WI38 (cell line): Measurements from ENCODE around the gene ATP1B3.
A peak's percentile ranks its signal among the peaks of the same experiment; 100 is the strongest.

Source experiments
- H3K4me3 ChIP-seq: 2 replicates; pipeline ENCODE4 v1.5.1; 2011; ENCODE audit warnings: low read depth, mild to moderate bottlenecking, control low read depth, low read length
- TF ChIP-seq, protein P1 (sequence below): IDR thresholded peaks from 2 replicates; pipeline ENCODE4 v1.5.1; 2012; ENCODE audit warnings: low read depth, mild to moderate bottlenecking, control low read depth, low read length

The ATP1B3 gene

DNA sequence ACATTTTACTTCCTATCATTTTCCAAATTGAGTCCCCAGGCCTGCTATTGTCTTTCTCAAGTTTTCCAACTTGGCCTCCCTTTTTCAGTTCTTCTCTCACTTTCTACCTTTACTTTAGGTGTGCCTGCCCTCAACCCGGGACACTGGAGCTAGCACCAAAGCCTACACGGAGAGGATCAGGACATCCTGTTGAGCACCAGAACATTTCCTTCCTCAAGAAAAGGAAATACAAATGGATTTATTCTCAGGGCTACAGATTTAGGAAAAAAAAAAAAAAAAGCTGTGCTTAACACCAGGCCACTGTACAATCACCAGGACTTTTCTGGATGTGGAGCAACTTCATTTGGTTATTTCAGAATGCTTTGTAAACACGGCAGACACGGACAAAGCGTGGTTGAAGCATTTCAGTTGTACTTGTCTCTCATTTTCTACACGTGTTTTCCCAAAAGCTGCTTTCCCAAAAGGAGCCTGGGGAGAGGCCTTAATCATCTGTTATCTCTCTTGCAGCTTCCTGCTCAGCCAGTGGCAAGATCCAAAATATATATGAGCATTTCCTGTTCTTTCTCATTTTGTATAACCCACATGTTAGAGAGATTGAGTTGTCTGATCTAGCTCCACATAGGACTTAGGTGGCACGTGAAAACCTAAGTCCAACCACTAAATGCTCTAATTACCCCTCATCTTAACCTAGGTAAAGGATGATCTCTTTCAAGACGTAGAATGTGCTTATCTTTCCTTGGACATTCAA is 15.5 kb upstream of the ATP1B3 start:
- TF ChIP-seq, protein P1, sequence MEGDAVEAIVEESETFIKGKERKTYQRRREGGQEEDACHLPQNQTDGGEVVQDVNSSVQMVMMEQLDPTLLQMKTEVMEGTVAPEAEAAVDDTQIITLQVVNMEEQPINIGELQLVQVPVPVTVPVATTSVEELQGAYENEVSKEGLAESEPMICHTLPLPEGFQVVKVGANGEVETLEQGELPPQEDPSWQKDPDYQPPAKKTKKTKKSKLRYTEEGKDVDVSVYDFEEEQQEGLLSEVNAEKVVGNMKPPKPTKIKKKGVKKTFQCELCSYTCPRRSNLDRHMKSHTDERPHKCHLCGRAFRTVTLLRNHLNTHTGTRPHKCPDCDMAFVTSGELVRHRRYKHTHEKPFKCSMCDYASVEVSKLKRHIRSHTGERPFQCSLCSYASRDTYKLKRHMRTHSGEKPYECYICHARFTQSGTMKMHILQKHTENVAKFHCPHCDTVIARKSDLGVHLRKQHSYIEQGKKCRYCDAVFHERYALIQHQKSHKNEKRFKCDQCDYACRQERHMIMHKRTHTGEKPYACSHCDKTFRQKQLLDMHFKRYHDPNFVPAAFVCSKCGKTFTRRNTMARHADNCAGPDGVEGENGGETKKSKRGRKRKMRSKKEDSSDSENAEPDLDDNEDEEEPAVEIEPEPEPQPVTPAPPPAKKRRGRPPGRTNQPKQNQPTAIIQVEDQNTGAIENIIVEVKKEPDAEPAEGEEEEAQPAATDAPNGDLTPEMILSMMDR, result no peak
- H3K4me3 ChIP-seq, result no peak overlapping the region

DNA sequence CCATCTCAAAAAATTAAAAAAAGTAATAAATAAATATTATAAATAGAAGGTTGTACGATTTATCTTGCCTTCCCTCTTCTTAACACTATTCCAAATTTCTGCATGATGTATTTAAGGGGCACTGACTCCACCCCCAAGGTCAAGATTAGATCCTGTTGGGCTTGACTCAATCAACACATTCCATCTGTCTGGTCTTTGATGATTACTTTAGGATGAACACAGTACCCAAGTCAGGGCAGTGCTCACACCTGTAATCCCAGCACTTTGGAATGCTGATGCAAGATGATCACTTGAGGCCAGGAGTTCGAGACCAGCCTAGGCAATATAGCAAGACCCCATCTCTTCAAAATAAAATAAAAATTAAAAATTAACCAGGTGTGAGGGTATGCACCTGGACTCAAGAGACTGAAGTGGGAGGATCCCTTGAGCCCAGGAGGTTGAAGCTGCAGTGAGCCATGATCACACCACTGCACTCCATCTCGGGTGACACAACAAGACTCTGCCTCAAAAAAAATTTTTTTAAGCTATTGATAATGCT is 14.1 kb upstream of the ATP1B3 start:
- no peak overlapping the region for H3K4me3 ChIP-seq
- TF ChIP-seq, protein P1, result no peak

DNA sequence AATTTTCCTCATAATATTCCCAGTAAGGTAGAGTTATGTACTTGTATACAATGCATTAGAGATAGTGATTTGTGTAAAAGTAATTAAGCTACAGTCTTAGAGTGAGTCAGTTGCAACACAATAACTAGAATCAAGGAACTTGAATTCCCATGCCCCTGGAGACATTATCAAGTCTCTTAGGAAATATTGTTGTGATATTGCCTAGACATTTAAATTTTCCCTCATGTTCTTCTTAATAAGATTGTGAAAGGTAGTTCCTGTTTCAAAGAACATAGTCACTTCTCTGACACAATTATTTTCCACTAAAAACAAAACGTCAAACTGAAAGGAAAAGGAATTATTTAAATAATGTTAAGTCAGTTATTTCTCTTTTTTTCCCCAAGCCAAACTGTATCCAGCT is 13.0 kb upstream of the ATP1B3 start:
- H3K4me3 ChIP-seq, result no peak overlapping the region
- TF ChIP-seq, protein P1, result no peak

DNA sequence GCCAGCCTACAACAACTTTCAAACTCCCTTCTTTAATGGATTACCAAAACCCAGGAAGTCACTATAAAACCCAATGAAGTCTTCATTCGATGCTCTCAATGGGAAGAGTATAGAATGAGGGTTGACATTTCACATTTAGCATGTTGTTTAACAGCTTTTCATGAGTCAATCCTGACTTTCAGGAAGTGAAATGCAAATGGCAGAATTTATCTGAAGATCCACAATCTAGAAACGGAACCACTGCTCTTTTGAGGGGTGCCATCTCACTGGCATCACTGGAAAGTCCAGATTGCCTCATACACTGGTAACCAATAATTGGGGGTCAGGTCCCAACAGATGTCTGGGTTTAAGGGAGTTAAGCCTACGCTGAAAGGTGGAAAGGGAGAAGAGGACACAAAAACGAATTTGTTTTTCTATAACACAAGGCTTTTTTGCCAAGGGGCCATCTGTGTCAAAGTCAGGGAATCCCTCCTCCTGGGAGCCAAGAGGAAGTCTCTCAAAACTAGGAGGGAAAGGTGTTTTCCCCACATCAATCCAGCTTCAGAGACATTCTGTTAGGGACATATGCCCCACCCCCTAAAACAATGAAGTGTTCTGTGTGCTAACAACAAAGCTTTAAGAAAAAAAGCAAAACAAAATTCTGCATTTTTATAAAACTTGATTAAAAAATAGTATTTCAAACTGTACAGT is 12.0 kb upstream of the ATP1B3 start:
- TF ChIP-seq, protein P1, result no peak
- H3K4me3 ChIP-seq, result no peak overlapping the region

DNA sequence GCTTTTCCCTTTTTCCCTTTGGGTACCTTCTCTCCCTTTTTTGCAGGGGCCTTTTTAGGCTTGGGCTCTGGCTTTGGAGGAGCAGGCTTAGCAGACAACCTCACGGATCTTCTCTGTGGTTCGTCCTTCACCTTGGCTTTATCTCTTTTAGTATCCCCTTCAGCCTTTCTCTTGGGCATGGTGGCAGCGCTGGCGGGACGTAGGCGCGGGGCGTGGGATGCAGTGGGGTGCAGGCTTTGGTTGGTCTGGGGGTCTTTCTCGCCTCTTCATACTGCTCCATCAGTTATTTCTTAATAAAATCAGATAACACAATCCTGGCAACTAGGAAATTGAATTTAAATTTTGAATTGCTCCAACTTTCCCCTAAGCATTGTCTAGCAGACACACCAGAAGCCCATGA is 11.3 kb upstream of the ATP1B3 start:
- H3K4me3 ChIP-seq, result no peak overlapping the region
- TF ChIP-seq, protein P1, result no peak

DNA sequence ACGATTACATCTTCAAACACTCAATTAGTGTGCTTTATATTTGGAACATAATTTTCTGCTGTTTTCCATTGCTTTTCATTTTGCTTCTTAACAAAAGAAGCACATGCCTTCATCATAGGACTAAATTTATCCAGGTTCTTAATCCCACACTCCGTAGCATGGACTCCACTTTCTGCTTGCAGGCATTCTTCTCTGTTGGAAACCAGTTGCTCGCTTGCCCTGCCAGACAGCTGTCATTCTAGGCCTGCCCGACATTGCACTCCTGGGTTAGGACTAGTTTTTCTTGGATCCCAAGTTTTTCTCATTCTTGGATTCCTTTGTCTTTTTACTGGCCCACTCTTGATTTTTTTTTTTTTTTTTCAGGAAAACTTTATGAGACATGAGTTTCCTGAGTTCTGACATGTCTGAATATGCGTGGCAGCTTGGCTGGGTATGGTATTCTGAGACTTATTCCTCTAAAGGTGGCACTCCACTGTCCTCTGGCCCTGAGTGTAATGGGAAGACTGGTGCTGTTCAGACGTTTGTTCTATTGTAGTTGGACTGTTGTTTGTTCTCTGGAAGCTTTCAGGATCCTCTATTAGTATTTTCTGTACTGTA is 6.3 kb upstream of the ATP1B3 start:
- TF ChIP-seq, protein P1, result no peak
- no peak overlapping the region for H3K4me3 ChIP-seq

DNA sequence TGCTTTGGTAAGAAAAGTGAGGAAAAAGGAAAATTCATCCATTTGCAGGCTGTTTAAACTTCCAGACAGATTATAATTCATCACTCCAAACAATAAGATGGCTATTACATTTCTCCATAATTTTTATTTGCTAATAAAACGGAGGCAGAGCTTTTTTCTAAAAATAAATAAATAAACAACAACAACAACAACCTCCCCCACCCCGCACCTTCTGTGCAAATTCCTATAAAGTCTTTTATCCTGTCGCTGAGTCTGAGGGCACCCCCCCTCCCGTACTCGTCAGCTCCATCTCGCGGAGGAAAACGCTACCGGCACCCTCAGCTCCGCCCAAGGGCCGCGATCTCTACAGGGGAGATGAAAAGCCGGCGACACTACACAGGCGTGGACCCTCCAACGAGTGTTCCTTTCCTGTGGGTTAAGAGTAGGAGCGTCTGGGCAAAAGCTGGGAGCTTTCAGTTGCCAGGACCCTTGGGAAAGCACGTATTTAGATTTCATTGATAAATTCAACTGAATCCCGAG is 1.0 kb upstream of the ATP1B3 start:
- TF ChIP-seq, protein P1, result peak; percentile 81

More for the DNA sequence above, 1.0 kb upstream of the ATP1B3 start:
- H3K4me3 ChIP-seq, result peak overlapping the region; percentile 73
